ENCODE data around the gene CELSR2.

CELSR2 gene

GRCh38 chr1:109265016-109265415 is 15.7 kb downstream of the CELSR2 start:
- DNase-seq (ENCODE audit: low read depth in 1 of 2, low spot score in 1 of 2), result no peak
- in situ Hi-C loops (cut with HindIII; ENCODE audit: low pct_unique_long_range_greater_than_20kb, low sequenced_read_pairs), result no loop called here
- no peak for TF ChIP-seq JUND (IDR thresholded peaks at IDR 0.05; ENCODE audit: low read depth)

- in situ Hi-C loops (cut with HindIII; ENCODE audit: low pct_unique_long_range_greater_than_20kb, low sequenced_read_pairs), result no loop called here
- TF ChIP-seq JUND (IDR thresholded peaks at IDR 0.05; ENCODE audit: low read depth), result no peak
- no peak for DNase-seq (ENCODE audit: low read depth in 1 of 2, low spot score in 1 of 2)
Measured at GRCh38 chr1:109265741-109266330, 16.5 kb downstream of the CELSR2 start.

DNA sequence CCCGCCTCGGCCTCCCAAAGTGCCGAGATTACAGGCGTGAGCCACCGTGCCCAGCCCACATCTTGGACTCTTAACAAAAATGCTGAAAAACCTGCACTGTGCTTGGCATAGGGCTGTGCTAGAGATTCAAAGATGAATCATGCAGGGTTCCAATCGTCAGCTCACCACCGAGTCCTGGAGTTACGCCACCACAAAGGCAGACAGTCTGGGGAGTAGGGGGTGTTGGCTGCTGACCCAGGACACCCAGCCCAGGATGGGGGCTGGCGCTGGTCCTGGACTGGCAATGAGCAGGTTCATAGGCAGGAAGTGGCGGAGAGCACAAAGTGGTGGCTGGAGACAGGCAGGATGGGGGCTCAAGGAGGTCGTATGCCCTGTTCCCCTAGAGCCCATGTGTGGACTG is 17.6 kb downstream of the CELSR2 start:
- no peak for DNase-seq (ENCODE audit: low read depth in 1 of 2, low spot score in 1 of 2)
- TF ChIP-seq JUND (IDR thresholded peaks at IDR 0.05; ENCODE audit: low read depth), result no peak
- in situ Hi-C loops (cut with HindIII; ENCODE audit: low pct_unique_long_range_greater_than_20kb, low sequenced_read_pairs), result no loop called here

- no peak for DNase-seq (ENCODE audit: low read depth in 1 of 2, low spot score in 1 of 2)
- in situ Hi-C loops (cut with HindIII; ENCODE audit: low pct_unique_long_range_greater_than_20kb, low sequenced_read_pairs), result no loop called here
- TF ChIP-seq JUND (IDR thresholded peaks at IDR 0.05; ENCODE audit: low read depth), result no peak
Measured at GRCh38 chr1:109267743-109268300, 18.5 kb downstream of the CELSR2 start.

DNA sequence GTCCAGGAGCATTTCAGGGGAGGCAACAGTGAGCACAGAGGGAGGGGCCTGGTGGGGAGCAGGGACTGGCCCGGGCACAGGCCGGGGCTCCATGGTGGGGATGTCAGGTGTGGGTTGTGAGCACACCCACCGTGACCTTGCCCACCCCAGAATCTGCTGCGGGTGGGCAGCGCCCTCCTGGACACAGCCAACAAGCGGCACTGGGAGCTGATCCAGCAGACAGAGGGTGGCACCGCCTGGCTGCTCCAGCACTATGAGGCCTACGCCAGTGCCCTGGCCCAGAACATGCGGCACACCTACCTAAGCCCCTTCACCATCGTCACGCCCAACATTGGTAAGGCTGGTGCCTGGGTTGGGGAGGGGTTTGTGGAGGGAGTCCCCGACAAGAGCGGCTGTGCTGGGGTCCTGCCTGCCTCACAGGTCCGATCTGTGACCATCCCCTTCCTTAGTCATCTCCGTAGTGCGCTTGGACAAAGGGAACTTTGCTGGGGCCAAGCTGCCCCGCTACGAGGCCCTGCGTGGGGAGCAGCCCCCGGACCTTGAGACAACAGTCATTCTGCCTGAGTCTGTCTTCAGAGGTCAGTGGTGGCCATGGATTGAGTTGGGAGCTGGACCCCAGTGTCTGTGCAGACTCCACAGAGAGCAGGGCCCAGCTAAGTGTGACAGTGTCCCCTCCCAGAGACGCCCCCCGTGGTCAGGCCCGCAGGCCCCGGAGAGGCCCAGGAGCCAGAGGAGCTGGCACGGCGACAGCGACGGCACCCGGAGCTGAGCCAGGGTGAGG is 19.3 kb downstream of the CELSR2 start:
- in situ Hi-C loops (cut with HindIII; ENCODE audit: low pct_unique_long_range_greater_than_20kb, low sequenced_read_pairs), result no loop called here
- TF ChIP-seq JUND (IDR thresholded peaks at IDR 0.05; ENCODE audit: low read depth), result no peak

GRCh38 chr1:109269212-109269980 is 20.1 kb downstream of the CELSR2 start:
- TF ChIP-seq JUND (IDR thresholded peaks at IDR 0.05; ENCODE audit: low read depth), result no peak
- in situ Hi-C loops (cut with HindIII; ENCODE audit: low pct_unique_long_range_greater_than_20kb, low sequenced_read_pairs), result no loop called here
- DNase-seq (ENCODE audit: low read depth in 1 of 2, low spot score in 1 of 2), result no peak

More for the DNA sequence above, 19.3 kb downstream of the CELSR2 start:
- no peak for DNase-seq (ENCODE audit: low read depth in 1 of 2, low spot score in 1 of 2)

GRCh38 chr1:109269981-109270622 is 20.8 kb downstream of the CELSR2 start:
- in situ Hi-C loops (cut with HindIII; ENCODE audit: low pct_unique_long_range_greater_than_20kb, low sequenced_read_pairs), result no loop called here
- DNase-seq (ENCODE audit: low read depth in 1 of 2, low spot score in 1 of 2), result no peak
- no peak for TF ChIP-seq JUND (IDR thresholded peaks at IDR 0.05; ENCODE audit: low read depth)

DNA sequence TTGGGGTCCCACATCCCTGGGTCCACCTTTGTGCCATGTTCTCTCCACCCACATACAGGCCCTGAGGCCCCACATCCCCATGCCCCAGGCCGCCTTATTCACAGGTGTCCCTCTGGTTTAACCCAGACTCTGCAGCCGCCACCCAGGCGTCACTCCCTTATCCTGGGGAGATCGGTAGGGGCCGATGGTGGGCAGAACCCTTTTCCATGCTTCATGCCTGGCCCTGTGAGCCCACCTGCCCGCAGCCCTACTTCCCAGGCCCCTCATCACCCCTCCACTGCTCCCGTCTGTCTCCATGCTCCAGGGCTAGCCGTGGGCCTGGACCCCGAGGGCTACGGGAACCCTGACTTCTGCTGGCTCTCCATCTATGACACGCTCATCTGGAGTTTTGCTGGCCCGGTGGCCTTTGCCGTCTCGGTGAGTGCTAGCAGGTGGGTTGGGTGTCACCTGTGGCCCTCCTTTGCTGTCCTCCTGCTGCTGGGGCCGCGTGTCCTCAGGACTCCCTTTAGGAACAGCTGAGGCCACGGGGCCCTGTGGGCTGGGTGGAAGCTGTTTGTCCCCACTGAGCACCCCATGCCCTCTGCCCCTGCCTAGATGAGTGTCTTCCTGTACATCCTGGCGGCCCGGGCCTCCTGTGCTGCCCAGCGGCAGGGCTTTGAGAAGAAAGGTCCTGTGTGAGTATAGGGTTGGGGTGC is 21.4 kb downstream of the CELSR2 start:
- in situ Hi-C loops (cut with HindIII; ENCODE audit: low pct_unique_long_range_greater_than_20kb, low sequenced_read_pairs), result no loop called here
- DNase-seq (ENCODE audit: low read depth in 1 of 2, low spot score in 1 of 2), result no peak
- TF ChIP-seq JUND (IDR thresholded peaks at IDR 0.05; ENCODE audit: low read depth), result no peak

DNA sequence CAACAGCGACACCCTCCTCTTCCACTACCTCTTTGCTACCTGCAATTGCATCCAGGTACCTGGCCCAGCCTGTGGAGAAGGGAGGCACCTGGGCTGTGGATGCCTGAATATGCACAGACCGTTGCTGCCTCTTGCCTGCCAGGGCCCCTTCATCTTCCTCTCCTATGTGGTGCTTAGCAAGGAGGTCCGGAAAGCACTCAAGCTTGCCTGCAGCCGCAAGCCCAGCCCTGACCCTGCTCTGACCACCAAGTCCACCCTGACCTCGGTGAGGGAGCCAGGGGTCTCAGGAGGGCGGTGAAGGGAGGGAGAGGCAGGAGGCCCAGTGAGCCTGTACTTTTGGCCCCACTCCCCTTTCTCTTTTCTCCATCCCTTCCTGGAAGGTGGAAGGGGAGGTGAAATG is 22.1 kb downstream of the CELSR2 start:
- in situ Hi-C loops (cut with HindIII; ENCODE audit: low pct_unique_long_range_greater_than_20kb, low sequenced_read_pairs), result no loop called here
- no peak for DNase-seq (ENCODE audit: low read depth in 1 of 2, low spot score in 1 of 2)
- no peak for TF ChIP-seq JUND (IDR thresholded peaks at IDR 0.05; ENCODE audit: low read depth)

DNA sequence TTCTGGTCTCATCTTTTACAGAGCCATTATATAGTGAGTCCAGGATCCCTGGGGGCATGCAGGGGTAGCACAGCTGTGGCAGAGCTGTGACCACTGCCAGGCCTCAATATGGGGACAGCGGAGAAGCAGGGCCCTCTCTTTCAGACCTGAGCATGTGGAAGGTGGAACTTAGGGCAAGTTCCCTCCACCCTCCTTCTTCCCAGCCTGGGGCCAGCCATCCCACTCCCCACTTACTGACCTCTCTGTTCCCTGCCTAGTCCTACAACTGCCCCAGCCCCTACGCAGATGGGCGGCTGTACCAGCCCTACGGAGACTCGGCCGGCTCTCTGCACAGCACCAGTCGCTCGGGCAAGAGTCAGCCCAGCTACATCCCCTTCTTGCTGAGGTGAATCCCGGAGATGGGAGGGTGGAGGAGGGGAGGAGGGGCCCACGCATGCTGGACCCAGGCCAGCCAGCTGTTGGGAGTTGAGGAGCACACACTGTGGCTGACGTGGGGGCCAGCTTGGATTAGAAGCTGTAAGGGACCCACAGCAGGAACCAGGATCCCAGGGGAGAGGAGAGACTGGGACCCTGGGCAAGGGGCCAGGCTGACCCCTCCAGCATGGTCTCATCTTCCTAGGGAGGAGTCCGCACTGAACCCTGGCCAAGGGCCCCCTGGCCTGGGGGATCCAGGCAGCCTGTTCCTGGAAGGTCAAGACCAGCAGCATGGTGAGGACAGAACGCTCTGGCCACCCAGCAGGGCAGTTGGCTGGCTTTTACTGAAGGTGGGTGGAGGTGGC is 22.9 kb downstream of the CELSR2 start:
- no peak for DNase-seq (ENCODE audit: low read depth in 1 of 2, low spot score in 1 of 2)
- in situ Hi-C loops (cut with HindIII; ENCODE audit: low pct_unique_long_range_greater_than_20kb, low sequenced_read_pairs), result no loop called here
- no peak for TF ChIP-seq JUND (IDR thresholded peaks at IDR 0.05; ENCODE audit: low read depth)

DNA sequence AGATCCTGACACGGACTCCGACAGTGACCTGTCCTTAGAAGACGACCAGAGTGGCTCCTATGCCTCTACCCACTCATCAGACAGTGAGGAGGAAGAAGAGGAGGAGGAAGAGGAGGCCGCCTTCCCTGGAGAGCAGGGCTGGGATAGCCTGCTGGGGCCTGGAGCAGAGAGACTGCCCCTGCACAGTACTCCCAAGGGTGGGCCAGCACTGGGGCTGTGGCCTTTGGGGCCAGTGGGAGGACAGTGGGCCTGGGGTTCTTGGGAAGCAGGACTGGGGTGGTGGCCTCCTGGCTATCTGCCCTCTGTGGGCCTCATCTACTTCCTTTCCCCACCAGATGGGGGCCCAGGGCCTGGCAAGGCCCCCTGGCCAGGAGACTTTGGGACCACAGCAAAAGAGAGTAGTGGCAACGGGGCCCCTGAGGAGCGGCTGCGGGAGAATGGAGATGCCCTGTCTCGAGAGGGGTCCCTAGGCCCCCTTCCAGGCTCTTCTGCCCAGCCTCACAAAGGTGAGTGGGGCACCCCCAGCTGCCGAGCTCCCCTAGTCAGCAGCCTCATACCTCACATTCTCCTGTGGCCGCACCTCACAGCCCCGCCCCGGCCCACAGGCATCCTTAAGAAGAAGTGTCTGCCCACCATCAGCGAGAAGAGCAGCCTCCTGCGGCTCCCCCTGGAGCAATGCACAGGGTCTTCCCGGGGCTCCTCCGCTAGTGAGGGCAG is 23.6 kb downstream of the CELSR2 start:
- DNase-seq (ENCODE audit: low read depth in 1 of 2, low spot score in 1 of 2), result no peak
- in situ Hi-C loops (cut with HindIII; ENCODE audit: low pct_unique_long_range_greater_than_20kb, low sequenced_read_pairs), result no loop called here
- no peak for TF ChIP-seq JUND (IDR thresholded peaks at IDR 0.05; ENCODE audit: low read depth)

Measured in T47D (cell line).